Measurements from ENCODE around the gene CELF4.

The CELF4 gene

DNA sequence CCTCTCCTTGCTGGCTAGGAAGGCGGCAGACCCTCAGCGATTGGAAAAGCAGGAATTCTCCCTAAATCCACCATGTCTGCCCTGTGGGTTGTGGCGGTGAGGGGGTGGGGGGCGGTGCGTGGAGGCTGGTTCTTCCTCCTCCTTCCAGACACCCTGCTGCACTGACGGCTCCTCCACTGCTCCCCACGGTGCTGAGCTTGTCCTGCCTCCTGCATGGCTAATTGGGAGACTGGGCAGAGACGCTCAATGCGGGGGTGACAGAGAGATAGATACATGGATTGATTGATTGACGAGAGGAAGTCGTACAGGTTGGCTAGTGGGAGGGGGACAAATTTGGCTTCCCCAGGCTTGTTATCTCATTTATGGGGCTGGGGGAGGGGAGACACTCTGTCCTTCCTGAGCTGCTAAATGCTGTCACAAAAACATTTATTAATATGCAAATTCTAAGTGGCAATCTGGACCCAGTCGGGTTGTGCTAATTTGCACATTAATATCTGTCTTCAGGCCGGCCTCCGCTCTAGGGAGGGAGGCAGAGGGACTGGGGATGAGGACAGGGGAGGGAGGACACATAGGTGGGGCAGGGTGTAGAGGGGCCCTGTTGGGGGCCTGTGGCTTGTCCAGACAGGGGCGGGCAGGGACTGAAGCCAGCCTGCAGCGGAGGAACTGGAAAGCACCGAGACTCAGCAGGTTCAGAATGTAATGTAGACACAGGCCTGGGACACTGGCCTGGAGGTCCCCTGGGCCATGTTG is 181.6 kb downstream of the CELF4 start:
- no peak overlapping the region for H3K27ac ChIP-seq
- no peak for TF ChIP-seq ZFX (IDR thresholded peaks at IDR 0.05)
- TF ChIP-seq, protein P1, sequence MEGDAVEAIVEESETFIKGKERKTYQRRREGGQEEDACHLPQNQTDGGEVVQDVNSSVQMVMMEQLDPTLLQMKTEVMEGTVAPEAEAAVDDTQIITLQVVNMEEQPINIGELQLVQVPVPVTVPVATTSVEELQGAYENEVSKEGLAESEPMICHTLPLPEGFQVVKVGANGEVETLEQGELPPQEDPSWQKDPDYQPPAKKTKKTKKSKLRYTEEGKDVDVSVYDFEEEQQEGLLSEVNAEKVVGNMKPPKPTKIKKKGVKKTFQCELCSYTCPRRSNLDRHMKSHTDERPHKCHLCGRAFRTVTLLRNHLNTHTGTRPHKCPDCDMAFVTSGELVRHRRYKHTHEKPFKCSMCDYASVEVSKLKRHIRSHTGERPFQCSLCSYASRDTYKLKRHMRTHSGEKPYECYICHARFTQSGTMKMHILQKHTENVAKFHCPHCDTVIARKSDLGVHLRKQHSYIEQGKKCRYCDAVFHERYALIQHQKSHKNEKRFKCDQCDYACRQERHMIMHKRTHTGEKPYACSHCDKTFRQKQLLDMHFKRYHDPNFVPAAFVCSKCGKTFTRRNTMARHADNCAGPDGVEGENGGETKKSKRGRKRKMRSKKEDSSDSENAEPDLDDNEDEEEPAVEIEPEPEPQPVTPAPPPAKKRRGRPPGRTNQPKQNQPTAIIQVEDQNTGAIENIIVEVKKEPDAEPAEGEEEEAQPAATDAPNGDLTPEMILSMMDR (conservative IDR thresholded peaks at IDR 0.05), result no peak

DNA sequence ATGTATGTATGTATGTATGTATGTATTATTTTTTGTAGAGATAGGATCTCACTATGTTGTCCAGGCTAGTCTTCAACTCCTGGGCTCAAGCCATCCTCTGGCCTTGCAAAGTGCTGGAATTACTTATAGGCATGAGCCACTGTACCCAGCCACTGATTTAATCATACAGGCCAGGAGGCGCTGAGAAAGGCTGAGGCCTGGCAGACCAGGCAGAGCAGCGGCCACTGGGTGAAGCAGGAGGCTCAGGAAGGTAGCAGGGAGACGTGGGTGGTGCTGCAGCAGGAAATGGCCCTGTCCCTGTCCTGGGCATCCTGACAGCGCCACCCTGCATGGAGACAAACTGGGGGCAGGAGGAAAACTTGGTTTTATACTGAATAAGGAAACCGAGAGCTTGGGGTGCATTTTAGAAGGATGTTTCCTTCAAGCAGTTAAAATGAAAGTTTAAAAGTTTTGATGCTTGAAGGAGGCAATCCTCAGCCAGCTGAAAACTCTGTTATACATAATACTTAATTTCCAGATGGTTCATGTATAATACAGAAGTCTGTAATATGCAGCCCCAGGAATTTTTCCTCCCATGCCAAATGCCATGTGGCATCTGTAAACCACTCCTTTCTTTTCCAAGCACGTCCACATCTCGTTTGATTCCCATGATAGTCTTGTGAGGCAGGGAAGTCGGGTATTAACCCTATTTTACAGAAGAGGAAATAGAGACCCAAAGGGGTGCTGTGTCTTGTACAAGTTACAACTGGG is 182.4 kb downstream of the CELF4 start:
- TF ChIP-seq ZFX (IDR thresholded peaks at IDR 0.05), result no peak
- TF ChIP-seq, protein P1 (conservative IDR thresholded peaks at IDR 0.05), result no peak
- H3K27ac ChIP-seq, result no peak overlapping the region

DNA sequence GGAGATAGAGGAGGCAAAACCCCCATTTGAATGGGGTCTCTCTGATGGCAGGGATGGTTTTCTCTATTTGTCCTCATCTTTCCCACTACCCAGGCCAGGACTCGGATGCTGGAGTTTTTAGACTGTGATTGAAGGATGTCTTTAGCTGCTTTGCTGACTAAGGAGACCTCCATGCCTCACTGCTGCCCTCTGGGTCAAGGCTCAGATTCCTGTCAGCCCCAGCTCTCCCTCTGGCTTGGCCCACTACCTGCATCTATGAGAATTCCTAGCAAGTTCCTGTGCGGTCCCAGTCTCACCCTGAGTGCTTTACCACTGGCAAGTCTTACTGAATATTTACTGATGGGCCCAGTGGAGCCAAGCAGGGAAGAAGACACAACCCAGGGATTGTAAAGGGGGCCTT is 184.0 kb downstream of the CELF4 start:
- H3K27ac ChIP-seq, result no peak overlapping the region
- no peak for TF ChIP-seq ZFX (IDR thresholded peaks at IDR 0.05)
- TF ChIP-seq, protein P1 (conservative IDR thresholded peaks at IDR 0.05), result no peak

DNA sequence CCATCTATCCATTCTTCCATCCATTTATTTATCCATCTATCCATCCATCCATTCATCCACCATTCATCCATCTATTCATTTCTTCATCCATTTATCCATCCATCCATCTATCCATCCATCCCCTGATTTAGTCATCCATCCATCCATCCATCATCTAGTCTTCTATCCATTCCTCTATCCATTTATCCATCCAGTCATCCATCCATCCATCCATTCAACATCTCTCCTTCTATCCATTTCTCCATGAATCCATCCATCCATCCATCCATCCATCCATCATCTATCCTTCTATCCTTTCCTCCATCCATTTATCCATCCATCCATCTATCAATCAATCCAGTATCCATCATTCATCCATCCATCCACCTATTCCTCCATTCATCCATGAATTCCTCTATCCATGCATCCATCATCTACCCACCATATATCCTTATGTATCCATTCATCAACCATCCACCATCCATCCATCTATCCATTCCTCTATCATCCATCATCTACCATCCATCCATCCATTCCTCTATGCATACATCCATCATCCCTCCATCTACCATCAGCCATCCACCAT is 185.0 kb downstream of the CELF4 start:
- no peak overlapping the region for H3K27ac ChIP-seq
- TF ChIP-seq, protein P1 (conservative IDR thresholded peaks at IDR 0.05), result no peak
- TF ChIP-seq ZFX (IDR thresholded peaks at IDR 0.05), result no peak

DNA sequence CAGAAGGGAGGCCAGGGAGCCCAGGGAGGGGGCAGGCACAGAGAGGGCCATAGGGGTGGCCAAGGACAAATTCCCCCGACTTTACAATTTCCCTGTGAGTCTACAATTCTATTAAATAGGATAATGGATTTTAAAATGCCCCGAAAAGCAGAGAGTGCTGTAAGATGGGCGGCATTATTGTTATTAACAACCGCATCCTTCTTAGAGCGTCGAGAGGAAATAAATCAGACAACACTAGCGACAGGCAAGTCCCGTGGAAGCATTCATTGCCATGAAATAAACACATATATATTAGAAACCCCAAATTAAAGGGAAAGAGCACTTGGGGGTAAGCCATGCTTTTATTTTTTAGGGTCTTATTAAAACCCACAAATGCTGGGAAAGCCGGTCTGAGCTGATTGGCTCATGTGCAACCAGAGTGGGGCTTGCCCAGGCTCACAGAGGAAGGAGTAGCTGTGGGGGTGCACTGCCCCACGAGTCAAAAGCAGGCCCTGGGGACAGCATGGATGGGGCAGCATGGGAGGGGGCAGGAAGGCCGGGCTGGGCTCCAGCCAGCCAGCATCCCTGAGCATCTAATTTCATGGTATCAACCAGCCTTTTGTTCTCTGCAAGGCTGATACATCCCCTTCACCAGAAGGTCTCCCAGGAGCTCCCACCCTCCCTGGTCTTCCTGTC is 187.1 kb downstream of the CELF4 start:
- no peak overlapping the region for H3K27ac ChIP-seq
- no peak for TF ChIP-seq ZFX (IDR thresholded peaks at IDR 0.05)
- TF ChIP-seq, protein P1 (conservative IDR thresholded peaks at IDR 0.05), result no peak

DNA sequence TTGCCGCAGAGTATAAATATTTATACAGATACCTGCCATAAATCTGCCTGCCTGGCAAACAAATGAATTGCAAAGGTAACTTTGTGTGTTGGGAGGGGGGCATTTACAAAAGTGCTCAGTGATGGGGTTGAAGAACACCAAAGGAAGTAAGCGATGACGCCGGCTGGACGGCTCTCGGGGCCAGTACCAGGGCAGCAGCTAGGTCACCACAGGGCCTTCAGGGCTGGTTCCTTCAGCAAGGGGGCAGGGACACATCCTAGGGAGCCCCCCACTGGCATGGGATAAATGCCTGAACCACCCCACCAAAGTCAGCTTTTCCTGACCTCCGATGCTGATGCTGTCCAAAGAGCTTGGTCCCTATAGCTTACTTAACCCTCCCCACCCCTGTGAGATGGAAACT is 190.4 kb downstream of the CELF4 start:
- no peak overlapping the region for H3K27ac ChIP-seq
- TF ChIP-seq, protein P1 (conservative IDR thresholded peaks at IDR 0.05), result no peak
- TF ChIP-seq ZFX (IDR thresholded peaks at IDR 0.05), result no peak

Measured in C4-2B (cell line).